PC-3 (cell line): ENCODE results near the gene AAR2. TPM values are rescaled to one million over a fixed set of nuclear protein-coding genes. Genes with fewer than 3 reads are reported as not detected.

Experiments used
- ATAC-seq: fragments of 200-7000 bp; cut with Tn5 transposase; 2 replicates; pipeline ENCODE4 v1.9.1; 2020; ENCODE audit warnings: mild to moderate bottlenecking, moderate library complexity
- BruUV-seq: library from RNA; stranded (reverse); fragments of 400-500 nt; replicated peaks from 2 replicates; lab custom pipeline; 2021; lab: Mats Ljungman, UMichigan
- CTCF ChIA-PET: fragments of 300-600 bp; sonication (Branson Sonifier 250); formaldehyde crosslinking; loops from one replicate; lab custom pipeline; 2022; ENCODE audit warnings: antibody characterized with exemption; lab: Charles Lee
- POLR2A ChIA-PET: fragments of 300-600 bp; sonication (Branson Sonifier 250); formaldehyde crosslinking; loops from one replicate; lab custom pipeline; 2022; ENCODE audit warnings: antibody characterized with exemption; ENCODE audit not compliant: unreplicated experiment; lab: Charles Lee
- DNase-seq: peaks from one replicate; pipeline ENCODE4 v3.0.0-alpha.2; 2015
- H2AFZ ChIP-seq: fragments of 300-600 bp; sonication (generic); 2 replicates; pipeline ENCODE4 v1.6.0; 2016; ENCODE audit warnings: antibody characterized with exemption, low read length
- H3F3A ChIP-seq: fragments of 300-600 bp; sonication (generic); one replicate; pipeline ENCODE4 v1.6.0; 2017; ENCODE audit warnings: antibody characterized with exemption, low read length, control low read depth, mild to moderate bottlenecking; ENCODE audit not compliant: unreplicated experiment
- H3K27ac ChIP-seq: fragments of 300-600 bp; sonication (generic); 2 replicates; pipeline ENCODE4 v1.5.1; 2016; ENCODE audit warnings: mild to moderate bottlenecking, low read length
- H3K27me3 ChIP-seq: fragments of 300-600 bp; sonication (generic); 2 replicates; pipeline ENCODE4 v1.6.1; 2016; ENCODE audit warnings: low read length, mixed read lengths
- H3K36me3 ChIP-seq: fragments of 300-600 bp; sonication (generic); 2 replicates; pipeline ENCODE4 v1.6.1; 2016; ENCODE audit warnings: low read depth, mixed run types, low read length, mixed read lengths
- H3K4me1 ChIP-seq: fragments of 300-600 bp; sonication (generic); 2 replicates; pipeline ENCODE4 v1.5.1; 2016; ENCODE audit warnings: low read length; ENCODE audit not compliant: insufficient read depth
- H3K4me2 ChIP-seq: fragments of 300-600 bp; sonication (generic); 2 replicates; pipeline ENCODE4 v1.6.0; 2016; ENCODE audit warnings: low read length
- H3K4me3 ChIP-seq: fragments of 300-600 bp; sonication (generic); 2 replicates; pipeline ENCODE4 v1.5.1; 2016; ENCODE audit warnings: mild to moderate bottlenecking, low read length, mixed read lengths
- H3K79me2 ChIP-seq: fragments of 300-600 bp; sonication (generic); 2 replicates; pipeline ENCODE4 v1.6.1; 2017; ENCODE audit warnings: low read length, mixed read lengths
- H3K9ac ChIP-seq: fragments of 300-600 bp; sonication (generic); 2 replicates; pipeline ENCODE4 v1.6.0; 2016; ENCODE audit warnings: mild to moderate bottlenecking, low read length
- H3K9me2 ChIP-seq: fragments of 300-600 bp; sonication (generic); replicated peaks from 2 replicates; pipeline ENCODE4 v1.6.1; 2016; ENCODE audit warnings: mixed run types, low read length, mixed read lengths
- H3K9me3 ChIP-seq: fragments of 300-600 bp; sonication (generic); 2 replicates; pipeline ENCODE4 v1.6.1; 2016; ENCODE audit warnings: low read length, mixed read lengths
- H4K20me1 ChIP-seq: fragments of 300-600 bp; sonication (generic); 2 replicates; pipeline ENCODE4 v1.6.1; 2016; ENCODE audit warnings: low read length, mixed read lengths
- EZH2 ChIP-seq: fragments of 300-600 bp; sonication (generic); IDR thresholded peaks from one replicate; pipeline ENCODE4 v1.6.1; 2017; ENCODE audit warnings: antibody characterized with exemption, mild to moderate bottlenecking, low read length; ENCODE audit not compliant: unreplicated experiment
- EZH2phosphoT487 ChIP-seq: fragments of 300-600 bp; sonication (generic); IDR thresholded peaks from 2 replicates; pipeline ENCODE4 v1.6.1; 2018; ENCODE audit warnings: mild to moderate bottlenecking, antibody characterized with exemption, low read length, borderline replicate concordance
- intact Hi-C: fragments of 100-400 bp; cut with micrococcal nuclease; formaldehyde crosslinking; loops from 2 replicates; pipeline ENCODE4 v1.9.0; 2023
- total RNA-seq: library from RNA; depleted of rRNA; stranded (reverse); fragments of >200 nt; gene quantifications from 2 replicates; pipeline ENCODE4 v1.2.3, GENCODE V29; 2014
- TF ChIP-seq, protein P1 (sequence below): fragments of 300-600 bp; sonication (generic); conservative IDR thresholded peaks from 2 replicates; pipeline ENCODE4 v1.5.1; 2017; ENCODE audit warnings: antibody characterized with exemption, low read depth, mild to moderate bottlenecking, low read length

AAR2 gene
- total RNA-seq, 1 experiment from 2014 or later = 41.1 TPM

DNA sequence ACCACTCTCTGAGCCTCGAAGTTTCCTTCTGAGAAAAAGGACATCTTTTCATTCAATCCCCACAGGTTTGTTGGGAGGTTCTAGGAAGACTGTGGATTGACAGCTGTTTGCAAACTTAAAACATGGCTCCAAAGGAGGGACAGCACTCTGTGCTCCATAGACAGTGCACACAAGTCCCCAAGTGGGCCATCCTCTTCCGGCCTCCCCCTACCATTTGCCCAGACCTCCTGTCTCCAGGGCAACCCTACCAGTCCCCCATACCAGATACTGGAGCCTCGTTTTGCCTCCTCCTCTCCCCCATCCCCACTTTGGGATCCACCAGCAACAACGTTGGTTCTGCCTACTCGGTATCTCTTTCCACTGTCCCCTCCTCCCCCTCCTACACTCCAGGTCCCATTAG lies 61.4 kb downstream of the AAR2 start:
- TF ChIP-seq EZH2phosphoT487 = no peak
- TF ChIP-seq, protein P1, sequence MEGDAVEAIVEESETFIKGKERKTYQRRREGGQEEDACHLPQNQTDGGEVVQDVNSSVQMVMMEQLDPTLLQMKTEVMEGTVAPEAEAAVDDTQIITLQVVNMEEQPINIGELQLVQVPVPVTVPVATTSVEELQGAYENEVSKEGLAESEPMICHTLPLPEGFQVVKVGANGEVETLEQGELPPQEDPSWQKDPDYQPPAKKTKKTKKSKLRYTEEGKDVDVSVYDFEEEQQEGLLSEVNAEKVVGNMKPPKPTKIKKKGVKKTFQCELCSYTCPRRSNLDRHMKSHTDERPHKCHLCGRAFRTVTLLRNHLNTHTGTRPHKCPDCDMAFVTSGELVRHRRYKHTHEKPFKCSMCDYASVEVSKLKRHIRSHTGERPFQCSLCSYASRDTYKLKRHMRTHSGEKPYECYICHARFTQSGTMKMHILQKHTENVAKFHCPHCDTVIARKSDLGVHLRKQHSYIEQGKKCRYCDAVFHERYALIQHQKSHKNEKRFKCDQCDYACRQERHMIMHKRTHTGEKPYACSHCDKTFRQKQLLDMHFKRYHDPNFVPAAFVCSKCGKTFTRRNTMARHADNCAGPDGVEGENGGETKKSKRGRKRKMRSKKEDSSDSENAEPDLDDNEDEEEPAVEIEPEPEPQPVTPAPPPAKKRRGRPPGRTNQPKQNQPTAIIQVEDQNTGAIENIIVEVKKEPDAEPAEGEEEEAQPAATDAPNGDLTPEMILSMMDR = no peak
- no peak for TF ChIP-seq EZH2
- no peak overlapping the region for H3K4me3 ChIP-seq
- H3K79me2 ChIP-seq = no peaks in the 10 kb centered on the region
- intact Hi-C loops = no loop called here
- no peaks in the 10 kb centered on the region for H3K9me2 ChIP-seq
- no peaks in the 10 kb centered on the region for H3K4me1 ChIP-seq
- ChIA-PET CTCF (no interaction called here), POLR2A (no interaction called here)
- H3K4me2 ChIP-seq = no peak overlapping the region
- no TSS peak for BruUV-seq
- no peaks in the 10 kb centered on the region for H4K20me1 ChIP-seq
- H3K27me3 ChIP-seq = peaks cover 64% of the 10 kb centered on the region
- H3K36me3 ChIP-seq = no peaks in the 10 kb centered on the region
- no peak overlapping the region for H3K27ac ChIP-seq
- no peak for DNase-seq
- H3K9ac ChIP-seq = no peak overlapping the region
- H3F3A ChIP-seq = no peaks in the 10 kb centered on the region
- H2AFZ ChIP-seq = no peak overlapping the region
- no peak for ATAC-seq
- no peaks in the 10 kb centered on the region for H3K9me3 ChIP-seq

DNA sequence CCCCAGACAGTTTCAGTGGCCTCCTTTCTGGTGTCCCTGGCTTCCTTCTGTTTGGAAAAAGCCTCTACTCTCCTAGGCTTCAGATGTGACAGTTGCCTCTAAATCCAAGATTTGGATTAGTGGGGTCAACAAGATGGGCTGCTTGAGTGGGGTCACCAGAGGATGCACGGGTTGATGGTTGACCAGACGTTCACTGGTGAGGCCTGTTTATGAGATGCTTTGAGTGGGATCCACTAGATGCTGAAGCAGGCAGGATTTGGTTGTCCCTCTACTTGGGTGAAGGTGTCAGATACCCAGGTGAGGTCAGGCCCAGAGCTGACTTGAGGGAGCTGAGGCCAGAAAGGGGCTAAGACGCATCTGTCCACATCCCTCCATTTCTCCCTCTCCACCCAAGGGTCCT lies 61.8 kb downstream of the AAR2 start:
- no peaks in the 10 kb centered on the region for H3K36me3 ChIP-seq
- no peaks in the 10 kb centered on the region for H4K20me1 ChIP-seq
- no peaks in the 10 kb centered on the region for H3K79me2 ChIP-seq
- TF ChIP-seq, protein P1 = no peak
- no peak for TF ChIP-seq EZH2
- TF ChIP-seq EZH2phosphoT487 = no peak
- ChIA-PET POLR2A (no interaction called here), CTCF (no interaction called here)
- ATAC-seq (no peak), DNase-seq (no peak)
- no peak overlapping the region for H2AFZ ChIP-seq
- intact Hi-C loops = no loop called here
- H3K9ac ChIP-seq = no peak overlapping the region
- H3K27ac ChIP-seq = no peak overlapping the region
- no TSS peak for BruUV-seq
- no peaks in the 10 kb centered on the region for H3F3A ChIP-seq
- no peak overlapping the region for H3K4me3 ChIP-seq
- no peaks in the 10 kb centered on the region for H3K9me3 ChIP-seq
- no peaks in the 10 kb centered on the region for H3K9me2 ChIP-seq
- H3K4me2 ChIP-seq = no peak overlapping the region
- H3K4me1 ChIP-seq = no peaks in the 10 kb centered on the region
- peaks cover 68% of the 10 kb centered on the region for H3K27me3 ChIP-seq

DNA sequence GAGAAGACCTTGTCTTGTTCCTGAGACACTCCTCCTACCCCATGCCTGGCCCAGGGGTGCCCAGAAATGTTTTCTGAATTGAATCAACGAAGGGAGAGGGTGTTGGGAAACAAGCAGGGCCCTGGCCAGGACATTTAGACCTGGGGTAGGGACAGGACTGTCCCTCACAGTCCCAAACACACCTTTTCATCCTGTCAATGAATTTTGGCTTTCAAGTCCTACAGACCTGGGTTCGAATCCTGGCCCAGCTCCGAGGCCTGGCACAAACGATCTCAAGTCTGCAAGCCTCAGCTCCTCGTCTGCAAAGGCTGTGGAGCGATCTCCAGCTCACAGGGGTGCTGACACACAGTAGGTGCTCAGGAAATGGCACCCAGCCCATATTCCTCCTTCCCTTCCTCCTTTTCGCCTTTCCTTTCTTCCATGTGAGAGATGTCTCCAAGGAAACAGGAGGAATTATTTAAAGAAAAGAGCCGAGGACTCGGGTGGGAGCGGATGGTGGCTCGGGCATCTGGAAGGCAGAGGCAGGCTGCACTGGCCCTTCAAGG lies 62.6 kb downstream of the AAR2 start:
- H3K4me1 ChIP-seq = no peaks in the 10 kb centered on the region
- intact Hi-C loops = no loop called here
- TF ChIP-seq, protein P1 = no peak
- TF ChIP-seq EZH2 (no peak), EZH2phosphoT487 (no peak)
- ChIA-PET CTCF (no interaction called here), POLR2A (no interaction called here)
- H3K36me3 ChIP-seq = no peaks in the 10 kb centered on the region
- H3K9me2 ChIP-seq = no peaks in the 10 kb centered on the region
- H3K79me2 ChIP-seq = no peaks in the 10 kb centered on the region
- H3F3A ChIP-seq = no peaks in the 10 kb centered on the region
- no peaks in the 10 kb centered on the region for H4K20me1 ChIP-seq
- no peak for DNase-seq
- H3K9ac ChIP-seq = no peak overlapping the region
- H3K9me3 ChIP-seq = no peaks in the 10 kb centered on the region
- H3K4me2 ChIP-seq = no peak overlapping the region
- no peak for ATAC-seq
- H2AFZ ChIP-seq = no peak overlapping the region
- BruUV-seq = no TSS peak
- H3K27ac ChIP-seq = no peak overlapping the region
- peaks cover 76% of the 10 kb centered on the region for H3K27me3 ChIP-seq
- H3K4me3 ChIP-seq = no peak overlapping the region
